Measurements from ENCODE around the gene DGKB.
"Not testable (repeated sequence)": the region's sequence is repeated elsewhere in the genome, so short reads cannot be mapped to it uniquely, and the experiment has no call there.

Gene DGKB

DNA sequence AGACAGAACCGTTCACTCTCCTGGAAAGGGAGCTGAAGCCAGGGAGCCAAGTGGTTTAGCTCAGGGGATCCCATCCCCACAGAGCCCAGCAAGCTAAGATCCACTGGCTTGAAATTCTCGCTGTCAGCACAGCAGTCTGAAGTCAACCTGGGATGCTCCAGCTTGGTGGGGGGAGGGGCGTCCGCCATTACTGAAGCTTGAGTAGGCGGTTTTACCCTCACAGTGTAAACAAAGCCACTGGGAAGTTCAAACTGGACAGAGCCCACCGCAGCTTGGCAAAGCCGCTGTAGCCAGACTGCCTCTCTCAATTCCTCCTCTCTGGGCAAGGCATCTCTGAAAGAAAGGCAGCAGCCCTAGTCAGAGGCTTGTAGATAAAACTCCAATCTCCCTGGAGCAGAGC, 443.7 kb downstream of the DGKB start:
- DNase-seq (ENCODE audit: low spot score), result not testable (repeated sequence)

GRCh38 chr7:14457568-14458453, 444.7 kb downstream of the DGKB start:
- peak; percentile 34 for DNase-seq (ENCODE audit: low spot score)

DNA sequence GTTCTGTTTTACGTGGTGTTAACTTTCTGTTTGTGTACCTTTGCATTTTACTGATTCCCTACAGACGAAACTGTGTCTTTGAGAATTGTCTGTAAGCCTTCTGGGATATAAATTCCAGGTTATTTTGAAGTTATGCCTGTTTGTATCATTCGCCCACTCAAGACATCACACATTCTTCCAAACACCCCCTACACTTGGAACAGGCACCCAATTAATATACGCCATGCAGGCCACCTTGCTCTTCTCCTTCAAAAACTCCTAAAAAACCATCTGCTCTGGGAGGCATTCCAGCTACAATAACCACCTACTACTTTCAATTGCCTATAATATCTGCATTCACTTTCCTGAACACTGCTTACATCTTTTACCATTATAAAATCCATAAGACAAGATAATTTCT, 453.3 kb downstream of the DGKB start:
- no peak for DNase-seq (ENCODE audit: low spot score)

DNA sequence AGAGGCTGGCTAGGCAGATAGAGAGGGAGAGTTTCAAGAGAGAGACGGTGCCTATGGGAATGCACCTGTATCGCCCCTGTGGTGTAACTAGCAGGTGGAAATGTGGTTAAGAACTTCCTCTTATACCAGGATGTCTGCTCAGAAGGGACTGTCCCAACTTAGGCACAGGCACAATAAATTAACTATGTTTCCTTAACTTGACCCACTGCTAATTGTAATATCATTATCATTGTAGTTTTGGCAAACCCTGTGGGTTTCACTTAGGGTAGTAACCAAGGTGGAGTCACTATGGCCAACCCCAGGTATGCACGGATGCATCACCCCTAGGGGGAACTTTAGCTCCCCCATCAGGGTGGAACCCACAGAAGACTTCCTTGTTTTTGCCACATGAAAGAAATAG, 455.7 kb downstream of the DGKB start:
- DNase-seq (ENCODE audit: low spot score), result no peak

- no peak for DNase-seq (ENCODE audit: low spot score)
These were observed 456.3 kb downstream of the DGKB start for GRCh38 chr7:14446219-14446618.

GRCh38 chr7:14438366-14438765, 464.2 kb downstream of the DGKB start:
- no peak for DNase-seq (ENCODE audit: low spot score)

DNA sequence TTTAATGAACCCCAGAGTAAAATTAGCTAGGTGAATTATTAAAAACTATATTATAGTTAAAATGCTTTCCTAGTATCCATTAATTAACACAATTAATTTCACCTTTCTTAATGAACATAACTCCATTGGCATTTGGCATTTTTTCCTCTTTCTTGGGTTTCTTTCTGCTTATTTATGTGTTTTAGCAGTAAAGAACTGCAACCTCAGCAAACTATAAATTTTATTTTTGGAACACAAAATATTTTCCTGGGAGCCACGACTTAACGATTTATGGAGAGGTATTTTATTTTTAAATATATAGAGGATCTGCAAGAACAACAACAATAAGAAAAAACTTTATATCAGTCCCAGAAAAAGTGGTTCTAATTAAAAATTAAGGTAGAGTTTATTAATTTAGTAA, 465.7 kb downstream of the DGKB start:
- DNase-seq (ENCODE audit: low spot score), result no peak

GRCh38 chr7:14432924-14433323, 469.6 kb downstream of the DGKB start:
- no peak for DNase-seq (ENCODE audit: low spot score)

GRCh38 chr7:14430926-14431325, 471.6 kb downstream of the DGKB start:
- DNase-seq (ENCODE audit: low spot score), result no peak

DNA sequence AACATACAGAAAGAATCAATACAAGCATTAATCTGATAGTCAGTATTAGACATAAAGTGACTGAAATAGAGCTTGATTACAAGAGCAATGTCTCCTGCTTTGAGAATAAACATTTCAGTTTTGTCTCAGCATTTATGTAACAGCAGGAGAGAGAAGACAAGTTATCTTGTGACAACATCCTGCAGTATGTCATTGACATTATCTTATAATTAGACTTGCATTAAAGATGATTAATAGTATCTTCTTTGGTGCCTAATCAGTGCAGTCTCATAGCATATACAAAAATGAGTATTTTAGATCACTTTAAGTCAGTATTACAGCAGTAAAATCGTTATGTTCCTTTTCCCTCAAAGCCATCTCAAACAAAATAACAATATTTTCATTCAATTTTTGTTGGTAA, 477.0 kb downstream of the DGKB start:
- no peak for DNase-seq (ENCODE audit: low spot score)

DNA sequence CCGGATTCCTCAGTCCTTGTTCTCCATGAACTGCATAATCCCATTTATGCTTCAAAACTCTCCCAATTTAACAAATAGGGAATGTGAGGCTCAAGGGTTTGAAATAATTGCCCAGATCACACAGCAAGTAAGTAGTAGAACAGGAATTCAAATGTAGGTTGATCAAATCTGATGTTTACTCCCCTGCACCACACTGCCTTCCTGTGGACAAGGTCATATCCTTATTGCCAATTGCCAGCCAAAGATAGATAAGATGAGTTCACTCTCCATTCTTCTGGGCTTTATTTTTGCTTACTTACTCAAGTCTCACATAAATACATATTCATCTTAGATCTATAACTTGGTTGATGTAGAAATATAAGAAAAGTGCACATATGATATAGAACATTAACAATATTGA, 477.9 kb downstream of the DGKB start:
- DNase-seq (ENCODE audit: low spot score), result no peak

DNA sequence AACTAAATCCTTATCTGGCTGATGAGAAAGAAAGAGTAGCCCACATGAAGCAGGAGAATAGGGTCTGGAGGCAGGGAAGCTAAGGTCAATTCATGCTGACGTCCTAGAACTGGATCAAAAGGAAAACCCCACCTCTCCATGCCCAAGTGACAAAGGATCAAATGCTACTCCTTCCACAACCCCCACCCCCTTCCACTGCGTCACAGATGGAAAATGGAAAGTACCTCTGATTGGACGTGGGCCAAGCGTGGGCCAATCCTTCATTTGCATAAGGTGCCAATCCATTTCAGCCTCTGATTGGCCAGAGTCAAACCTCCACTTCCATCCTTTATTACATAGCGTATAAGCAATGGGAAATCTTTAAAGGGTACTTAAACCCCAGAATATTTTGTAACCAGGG, 481.8 kb downstream of the DGKB start:
- no peak for DNase-seq (ENCODE audit: low spot score)

DNA sequence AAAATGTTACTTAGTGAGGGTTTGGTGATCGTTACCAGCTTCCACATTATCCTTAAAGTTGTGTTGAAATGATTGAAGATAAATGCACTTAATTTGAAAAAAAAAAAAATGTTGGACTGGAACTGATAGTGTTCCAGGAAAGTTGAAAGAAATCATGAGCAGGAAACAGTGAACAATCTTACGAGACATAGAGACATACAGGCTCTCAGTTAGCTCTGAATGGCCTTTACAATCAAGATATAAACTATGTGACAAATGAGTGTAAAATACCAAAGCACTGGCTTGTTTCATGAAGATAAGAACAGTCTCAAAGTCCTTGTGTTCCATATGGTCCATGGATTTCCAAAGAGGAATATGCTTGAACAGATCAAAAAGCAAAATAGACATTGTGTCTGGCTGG, 483.0 kb downstream of the DGKB start:
- no peak for DNase-seq (ENCODE audit: low spot score)

DNA sequence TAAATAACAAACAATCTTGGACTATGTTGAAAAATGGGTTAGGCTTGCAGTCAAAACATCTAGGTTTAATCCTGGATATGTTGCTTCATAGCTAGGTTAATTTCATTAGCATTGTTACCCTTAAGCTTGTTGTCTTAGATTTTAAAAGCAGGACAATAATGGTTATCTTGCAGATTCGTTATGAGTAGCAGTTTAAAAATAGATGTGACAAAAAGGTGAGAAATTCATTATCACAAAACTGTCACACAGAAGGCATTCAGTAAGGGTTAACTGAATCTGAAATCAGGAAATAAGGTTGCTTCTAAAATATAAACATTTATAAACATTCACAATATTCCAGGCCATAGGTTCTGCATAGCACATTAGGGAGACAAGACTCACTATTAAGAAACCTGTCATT, 483.9 kb downstream of the DGKB start:
- DNase-seq (ENCODE audit: low spot score), result no peak

DNA sequence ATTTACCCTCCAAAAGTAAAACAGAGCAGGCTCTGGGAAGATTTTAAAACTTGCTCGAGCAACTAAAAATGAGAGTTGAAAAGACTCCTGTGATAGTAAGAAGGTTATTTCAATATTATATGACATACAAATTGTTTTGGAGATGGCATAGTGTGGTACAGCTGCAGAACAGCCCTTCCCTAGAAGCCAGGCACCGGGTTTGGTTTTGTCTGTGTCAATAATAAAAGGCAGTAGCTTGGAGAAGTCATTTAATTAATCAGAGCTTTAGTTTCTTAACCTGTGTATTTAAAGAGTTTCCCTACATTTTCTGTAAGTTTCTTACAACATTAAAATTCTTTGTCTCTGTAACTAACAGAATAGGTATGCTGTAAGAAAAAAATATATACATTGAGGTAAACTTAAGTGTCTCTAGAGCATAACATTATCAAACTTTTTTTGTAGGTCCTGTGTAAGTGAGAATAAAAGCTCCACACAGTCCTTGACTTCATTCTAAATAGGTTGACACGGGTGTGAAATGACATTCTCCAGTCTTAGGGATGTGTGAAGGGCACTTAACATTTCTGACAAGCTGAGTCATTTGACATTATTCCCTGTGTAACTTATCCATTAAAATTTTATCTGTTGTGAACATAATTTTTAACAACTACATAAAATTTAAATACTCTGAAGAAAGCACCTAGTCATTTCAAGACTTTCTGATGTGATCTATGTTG, 488.1 kb downstream of the DGKB start:
- DNase-seq (ENCODE audit: low spot score), result no peak

GRCh38 chr7:14407246-14408015, 495.1 kb downstream of the DGKB start:
- DNase-seq (ENCODE audit: low spot score), result no peak

DNA sequence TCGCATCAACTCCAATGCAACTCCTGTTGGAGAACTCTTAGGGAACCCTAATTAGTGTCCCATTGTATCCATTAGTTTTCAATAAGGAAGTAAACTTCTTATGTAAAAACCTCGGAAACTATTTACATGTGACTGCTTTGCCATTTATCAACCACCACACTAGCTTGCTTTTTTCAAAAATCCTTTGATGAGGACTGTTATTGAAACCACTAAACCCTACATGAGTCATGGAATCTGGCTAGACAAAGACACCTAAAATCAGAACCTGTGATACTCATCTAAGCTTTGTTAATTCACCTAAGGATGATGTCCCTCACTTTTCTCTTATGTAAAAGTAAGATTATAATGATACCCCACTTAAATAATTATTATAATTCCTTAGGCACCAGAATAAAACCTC, 499.0 kb downstream of the DGKB start:
- no peak for DNase-seq (ENCODE audit: low spot score)

DNA sequence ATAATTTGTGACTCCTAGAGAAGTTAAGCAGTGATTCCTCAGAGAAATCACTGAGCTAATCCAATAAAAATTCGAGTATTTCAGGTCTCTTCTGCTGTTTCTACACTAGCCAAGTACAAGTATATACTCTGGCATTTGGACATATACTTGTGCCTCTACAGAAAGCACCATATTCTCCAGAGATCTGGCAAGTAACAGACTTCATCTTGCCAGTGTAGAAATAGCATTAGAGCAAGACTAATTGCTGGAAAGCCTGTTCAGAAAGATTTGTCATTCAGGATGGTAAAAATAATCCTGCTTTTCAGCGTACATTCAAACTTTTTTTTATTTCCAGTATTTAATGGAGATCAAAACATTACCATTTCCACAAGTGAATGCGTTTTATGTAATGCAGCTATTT, 502.3 kb downstream of the DGKB start:
- no peak for DNase-seq (ENCODE audit: low spot score)

DNA sequence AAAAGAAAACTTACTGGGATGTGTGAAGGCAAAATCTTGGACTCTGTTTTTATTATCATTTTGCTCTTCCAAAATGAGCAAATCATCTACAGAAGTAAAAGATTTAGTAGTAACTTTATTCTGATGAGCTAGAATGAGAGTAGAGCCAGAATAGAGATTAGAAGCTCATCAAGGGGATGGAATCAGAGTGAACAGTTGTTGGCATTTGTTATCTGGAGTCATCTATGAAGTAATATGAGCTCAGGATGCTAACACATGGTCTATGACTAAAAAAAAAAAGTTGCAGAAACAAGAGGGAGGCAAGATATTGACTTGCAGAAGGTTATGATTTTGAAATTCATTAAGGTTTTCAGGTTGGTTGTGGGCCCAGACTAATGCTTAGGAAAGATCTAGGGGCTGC, 504.0 kb downstream of the DGKB start:
- no peak for DNase-seq (ENCODE audit: low spot score)

GRCh38 chr7:14395860-14396259, 506.7 kb downstream of the DGKB start:
- DNase-seq (ENCODE audit: low spot score), result no peak

DNA sequence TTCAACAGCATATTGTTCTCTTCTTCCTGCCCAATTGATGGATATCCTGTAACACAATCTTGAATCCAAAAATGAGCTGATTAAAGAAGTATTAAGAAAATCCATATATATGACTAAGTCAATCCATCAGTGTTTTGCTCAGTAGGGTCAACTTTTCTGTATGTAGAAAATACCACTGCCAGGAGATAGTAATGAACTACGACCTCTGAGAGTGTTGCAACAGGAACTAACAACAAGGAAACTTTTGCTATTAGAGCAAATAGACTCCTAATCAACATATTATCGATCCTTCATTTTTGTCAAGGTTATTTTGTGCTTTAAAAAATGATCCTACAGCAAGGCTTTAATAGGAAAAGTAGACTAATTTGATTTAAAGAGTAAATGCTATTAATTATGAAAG, 507.8 kb downstream of the DGKB start:
- DNase-seq (ENCODE audit: low spot score), result no peak

DNA sequence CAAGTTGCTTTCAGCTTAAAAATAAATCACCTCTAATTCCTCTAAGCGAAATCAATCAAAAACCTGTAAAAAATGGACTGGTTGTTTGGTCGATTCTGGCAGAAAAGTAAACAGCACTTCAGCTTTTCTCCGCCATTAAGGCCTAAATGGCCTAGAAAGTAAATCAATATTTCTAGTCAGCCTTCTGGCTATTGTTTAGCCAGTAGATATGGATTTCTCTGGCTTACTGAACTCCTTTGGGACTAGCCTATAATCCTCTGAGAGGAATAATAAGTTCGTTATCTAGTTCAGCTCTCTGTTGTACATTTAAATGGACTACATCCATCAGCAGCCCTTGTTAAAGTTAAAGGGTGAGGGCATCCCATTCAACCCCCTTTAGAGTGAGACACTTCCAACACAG, 513.0 kb downstream of the DGKB start:
- no peak for DNase-seq (ENCODE audit: low spot score)

DNA sequence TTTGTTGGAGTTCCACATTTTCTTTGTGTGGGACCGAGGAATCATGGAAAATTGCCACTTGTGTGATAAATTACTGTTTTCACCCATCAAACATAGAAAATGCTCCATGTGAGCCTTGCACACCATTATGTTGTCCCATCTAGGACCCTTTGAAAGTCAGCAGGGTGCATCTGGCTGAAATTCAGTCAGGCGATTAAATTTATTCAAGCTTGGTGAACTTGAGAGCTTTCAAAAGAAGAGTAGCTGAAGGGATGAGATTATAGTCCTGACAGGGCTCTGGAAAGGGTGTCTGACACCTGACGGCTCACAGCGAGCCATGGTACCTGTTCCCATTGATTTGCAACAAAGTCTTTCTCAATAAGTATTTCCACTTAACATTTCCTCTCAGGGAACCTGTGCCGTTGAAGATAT, 513.4 kb downstream of the DGKB start:
- DNase-seq (ENCODE audit: low spot score), result no peak
